ENCODE data around the gene UBE2E3.
"Not testable (repeated sequence)": the region's sequence is repeated elsewhere in the genome, so short reads cannot be mapped to it uniquely, and the experiment has no call there.

Gene UBE2E3

DNA sequence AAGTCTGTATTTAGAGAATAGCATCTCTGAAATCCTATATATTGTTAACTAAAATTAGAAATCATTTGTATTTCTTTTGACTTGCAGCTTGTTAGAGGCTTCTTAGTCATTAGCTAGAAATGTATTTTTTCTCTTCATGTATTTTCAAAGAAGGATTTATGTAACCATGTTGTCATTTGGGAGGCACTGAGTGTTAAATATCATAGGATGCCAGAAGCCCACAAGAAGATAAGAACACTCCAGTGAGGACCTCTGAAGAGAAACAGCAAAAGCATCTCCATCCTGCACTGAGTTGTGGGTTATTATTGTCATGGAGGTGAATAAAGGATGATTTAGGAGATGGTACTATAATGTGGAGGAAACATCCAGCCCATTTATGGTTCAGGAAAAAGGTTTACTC, 93.5 kb downstream of the UBE2E3 start:
- DNase-seq (ENCODE audit: low read depth, low spot score): no peak

DNA sequence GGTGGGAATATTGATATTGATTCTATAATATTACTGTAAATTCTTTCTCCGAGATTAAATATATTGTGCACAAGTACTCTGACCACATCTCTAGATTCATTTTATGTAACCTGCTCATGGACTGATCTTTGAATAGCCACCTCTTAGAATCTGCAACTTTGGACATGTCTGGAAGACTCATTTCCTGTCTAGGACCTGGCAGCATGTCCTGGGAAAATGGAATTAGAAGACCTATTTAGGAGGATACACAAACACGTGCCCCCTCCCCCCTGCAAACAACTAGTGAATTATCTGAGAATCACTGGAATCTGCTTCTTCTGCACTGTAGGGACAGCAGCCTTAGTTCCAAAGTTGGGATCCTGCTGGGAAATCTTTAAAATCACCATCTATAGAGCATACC, 94.1 kb downstream of the UBE2E3 start:
- no peak for DNase-seq (ENCODE audit: low read depth, low spot score)

DNA sequence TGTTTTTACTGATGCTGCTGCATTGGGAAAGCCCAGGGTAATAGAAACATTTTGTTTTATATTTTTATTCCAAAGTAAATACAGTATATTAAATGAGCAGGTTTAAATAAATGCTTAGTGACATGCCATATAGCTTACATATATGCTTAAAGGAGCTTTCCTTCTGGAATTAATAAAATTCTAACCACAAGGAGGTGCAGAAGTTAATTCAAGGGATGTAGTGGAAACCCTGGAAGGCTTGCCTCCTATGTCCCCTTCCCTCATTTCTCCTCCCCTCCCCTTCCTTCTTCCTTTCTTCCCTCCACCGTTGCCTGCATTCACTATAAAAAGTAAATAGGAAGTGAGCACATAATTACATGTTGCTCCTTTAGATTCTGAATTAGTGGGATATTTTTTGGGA, 96.3 kb downstream of the UBE2E3 start:
- DNase-seq (ENCODE audit: low read depth, low spot score): no peak

DNA sequence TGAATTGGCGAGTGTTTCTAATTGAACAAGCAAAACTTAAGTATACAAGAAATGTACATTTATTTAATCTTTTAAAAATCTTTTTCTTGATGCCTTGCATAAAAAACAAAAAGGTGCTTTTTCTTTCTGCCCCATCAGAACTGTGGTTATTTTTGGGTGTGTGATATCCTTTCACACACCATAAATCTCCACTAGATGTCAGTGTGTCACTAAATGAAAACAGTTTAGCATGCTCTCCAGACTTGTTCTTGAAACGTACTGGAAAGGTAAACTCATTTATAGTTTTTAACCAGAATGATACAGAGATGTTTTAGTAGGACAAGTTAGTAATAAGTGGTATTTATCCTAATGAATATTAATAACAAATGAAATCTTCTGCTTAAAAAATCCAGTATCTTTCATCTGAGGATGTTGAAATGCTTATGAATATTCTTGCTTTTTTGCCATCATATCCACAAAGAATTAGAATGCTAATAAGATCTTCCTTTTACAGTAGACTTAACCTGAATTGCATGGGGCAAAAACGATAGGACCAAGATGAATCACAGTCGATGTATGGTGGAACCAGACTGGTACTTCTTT, 96.8 kb downstream of the UBE2E3 start:
- no peak for DNase-seq (ENCODE audit: low read depth, low spot score)

DNA sequence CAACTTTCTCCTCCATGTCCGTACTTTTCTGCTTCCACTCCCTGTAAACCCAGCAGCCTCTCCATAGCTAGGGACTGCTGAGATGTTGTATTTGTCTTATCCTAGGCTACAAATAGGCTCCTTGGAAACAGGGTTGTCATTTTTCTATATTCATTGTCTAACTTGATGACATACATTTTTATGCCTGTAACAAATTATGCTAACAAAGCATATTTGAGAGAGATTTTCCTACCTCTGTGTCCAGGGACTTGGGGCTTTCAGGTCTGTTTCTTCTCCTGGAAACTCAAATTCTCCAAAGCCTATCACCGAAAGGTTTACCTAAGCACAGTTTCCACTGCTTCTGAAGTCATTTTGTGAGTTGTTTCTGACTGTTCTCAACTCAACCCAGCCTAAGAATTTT, 102.7 kb downstream of the UBE2E3 start:
- no peak for DNase-seq (ENCODE audit: low read depth, low spot score)

DNA sequence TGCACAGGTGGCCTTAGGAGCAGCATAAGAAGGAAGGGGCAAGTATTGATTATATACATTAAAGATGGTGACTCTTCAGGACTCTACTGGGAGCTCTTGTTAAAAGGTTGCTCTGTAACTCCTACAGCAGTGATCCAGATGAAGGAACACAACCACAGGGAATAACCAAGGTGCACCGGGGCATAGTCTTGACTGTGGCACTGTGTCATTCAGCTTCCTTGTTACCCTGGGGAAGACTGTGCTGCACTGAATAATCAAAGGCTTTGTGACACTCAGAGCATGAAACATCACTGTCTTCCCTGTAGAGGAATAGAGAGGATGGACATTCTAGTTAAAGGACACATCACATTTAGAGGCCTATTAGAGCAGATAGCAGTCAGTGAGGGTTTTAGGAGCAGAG, 105.3 kb downstream of the UBE2E3 start:
- no peak for DNase-seq (ENCODE audit: low read depth, low spot score)

DNA sequence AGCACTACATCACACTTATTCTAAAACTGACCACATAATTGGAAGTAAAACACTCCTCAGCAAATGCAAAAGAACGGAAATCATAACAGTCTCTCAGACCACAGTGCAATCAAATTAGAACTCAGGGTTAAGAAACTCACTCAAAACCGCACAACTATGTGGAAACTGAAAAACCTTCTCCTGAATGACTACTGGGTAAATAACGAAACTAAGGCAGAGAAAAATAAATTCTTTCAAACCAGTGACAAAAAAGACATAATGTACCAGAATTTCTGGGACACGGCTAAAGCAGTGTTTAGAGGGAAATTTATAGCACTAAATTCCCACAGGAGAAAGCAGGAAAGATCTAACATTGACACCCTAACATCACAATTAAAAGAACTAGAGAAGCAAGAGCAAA, 111.5 kb downstream of the UBE2E3 start:
- DNase-seq (ENCODE audit: low read depth, low spot score): not testable (repeated sequence)

DNA sequence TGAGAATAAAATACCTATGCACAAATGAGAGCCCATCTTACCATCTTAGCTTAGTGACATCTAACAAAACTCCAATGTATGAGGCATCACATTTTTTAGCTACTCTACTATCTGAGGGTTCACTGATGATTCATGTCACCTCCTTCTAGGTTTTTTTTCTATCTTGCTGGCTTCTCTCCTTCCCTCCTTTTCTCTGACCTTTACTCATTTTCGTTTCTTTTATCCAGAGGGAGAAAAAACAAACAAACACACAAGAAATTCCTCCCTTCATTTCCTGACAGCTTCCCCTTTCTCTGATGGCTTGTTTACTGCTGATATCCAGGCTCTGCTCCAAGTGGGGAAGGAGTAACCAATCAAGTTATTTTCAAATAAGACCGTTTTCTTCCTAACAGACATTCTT, 115.1 kb downstream of the UBE2E3 start:
- DNase-seq (ENCODE audit: low read depth, low spot score): no peak

DNA sequence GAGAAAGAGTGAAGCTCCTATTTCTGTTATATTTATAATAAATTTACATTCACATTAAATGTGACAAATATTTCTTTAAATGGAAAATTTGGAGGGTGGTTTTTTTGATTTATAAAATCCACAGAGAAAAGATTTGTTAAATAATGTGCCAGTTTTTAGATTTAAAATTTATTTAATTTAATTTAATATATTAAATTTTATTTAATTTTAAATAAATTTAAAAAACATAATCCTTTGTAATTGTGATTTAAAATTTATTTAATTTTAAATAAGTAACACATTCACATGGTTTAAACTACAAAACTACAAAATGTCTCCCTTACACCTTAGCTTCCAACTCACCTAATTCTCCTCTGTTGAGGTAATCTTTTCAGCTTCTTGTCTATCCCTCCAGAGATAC, 123.3 kb downstream of the UBE2E3 start:
- no peak for DNase-seq (ENCODE audit: low read depth, low spot score)

DNA sequence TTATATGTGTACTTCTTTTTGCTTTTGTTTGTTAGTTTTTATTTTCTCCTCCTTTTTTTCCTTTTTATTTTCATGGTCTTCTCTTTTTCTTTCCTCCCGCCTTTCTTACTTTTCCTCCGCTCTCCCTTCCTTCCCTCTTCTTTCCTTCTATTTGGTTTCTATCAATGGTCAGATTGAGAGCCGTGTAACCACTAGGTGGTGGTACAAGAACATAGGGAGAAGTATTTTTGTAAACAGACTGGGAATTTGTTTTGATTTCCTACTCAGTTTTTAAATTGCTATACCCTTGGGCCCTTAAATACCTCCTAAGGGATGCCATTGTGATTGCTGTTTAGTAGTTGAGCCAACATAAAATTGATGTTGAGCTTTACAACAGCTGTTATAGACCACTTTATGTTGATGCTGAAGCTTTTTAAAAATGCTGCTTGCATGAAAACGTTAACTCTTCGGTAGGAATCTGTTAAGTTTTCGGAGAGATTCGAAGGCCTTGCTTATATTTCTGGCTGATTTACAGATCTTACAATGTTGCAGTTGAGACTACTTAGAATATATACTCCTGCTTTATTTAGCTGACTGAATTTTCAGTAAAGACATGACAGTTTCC, 124.2 kb downstream of the UBE2E3 start:
- DNase-seq (ENCODE audit: low read depth, low spot score): no peak

DNA sequence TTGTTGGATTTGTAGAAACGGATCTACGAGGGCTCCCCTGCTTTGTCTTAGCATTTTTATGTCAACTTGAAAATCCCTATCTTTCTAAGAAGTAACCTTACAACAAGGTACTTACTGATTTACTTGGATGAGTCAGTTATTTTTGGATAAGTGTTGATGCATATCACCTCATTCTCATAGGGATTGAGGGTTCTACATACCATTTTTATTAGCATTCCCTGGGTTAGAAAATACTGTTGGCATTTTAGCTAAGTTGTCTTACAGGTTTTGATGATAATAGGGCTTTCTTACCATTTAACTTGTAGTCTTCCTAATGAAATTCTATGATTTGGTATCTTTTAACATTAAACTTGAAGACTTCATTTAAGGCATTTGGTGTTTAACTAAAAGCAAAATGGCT, 125.2 kb downstream of the UBE2E3 start:
- DNase-seq (ENCODE audit: low read depth, low spot score): no peak

DNA sequence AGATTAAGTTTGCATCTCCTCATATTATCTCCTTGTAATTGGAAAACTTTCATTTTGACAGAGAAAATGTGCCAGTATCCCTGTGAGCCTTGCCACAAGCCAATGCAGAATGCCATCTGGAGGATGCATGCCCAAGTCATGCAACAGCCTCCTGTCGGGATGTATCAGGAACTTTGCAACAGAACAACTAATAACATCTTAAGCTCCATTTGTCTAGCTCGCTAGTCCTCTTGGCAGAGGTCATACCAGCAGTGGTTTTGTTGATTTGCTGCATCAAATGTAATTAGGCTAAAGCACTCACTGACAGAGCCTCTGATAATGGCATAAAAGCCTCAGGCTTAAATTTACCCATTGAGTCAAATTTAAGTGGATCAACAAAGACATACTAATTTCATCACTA, 125.8 kb downstream of the UBE2E3 start:
- no peak for DNase-seq (ENCODE audit: low read depth, low spot score)

DNA sequence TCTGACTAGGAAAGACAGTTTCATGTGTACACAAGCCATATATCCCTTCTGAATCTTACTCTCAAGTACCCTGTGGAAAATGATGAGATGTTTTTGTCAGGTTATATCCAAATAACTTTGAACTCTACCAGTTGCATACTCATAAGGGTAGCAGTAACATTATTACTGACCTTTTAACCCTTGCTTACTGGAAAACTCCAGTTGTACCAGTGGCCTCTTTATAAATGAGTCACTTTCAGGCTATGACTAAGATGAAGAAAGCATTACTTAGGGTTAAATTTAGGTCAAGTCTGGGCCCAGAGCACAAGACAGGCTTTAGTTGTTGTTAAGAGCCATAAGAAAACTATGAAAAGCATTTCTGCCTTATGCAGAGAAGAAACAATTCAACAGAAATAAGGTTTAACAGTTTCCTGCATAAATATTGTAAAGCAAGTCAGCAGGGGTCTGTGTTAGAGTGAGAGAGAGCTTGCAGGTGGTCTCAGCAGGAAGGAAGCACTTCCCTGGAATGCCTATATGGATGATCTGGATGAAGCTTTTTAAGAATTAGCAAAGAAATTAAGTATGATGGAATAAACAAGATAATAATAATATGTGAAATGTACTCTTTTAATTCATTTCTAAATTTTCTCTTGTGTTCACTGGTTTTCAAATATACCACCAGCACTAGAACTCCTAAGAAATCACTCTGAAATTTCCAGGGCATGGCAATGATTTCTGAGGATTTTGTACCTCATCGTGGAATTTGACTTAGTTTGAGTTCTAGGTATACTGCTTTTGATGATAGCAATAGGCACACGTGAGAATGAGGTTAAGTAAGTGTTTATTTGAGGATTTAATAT, 126.6 kb downstream of the UBE2E3 start:
- DNase-seq (ENCODE audit: low read depth, low spot score): no peak

DNA sequence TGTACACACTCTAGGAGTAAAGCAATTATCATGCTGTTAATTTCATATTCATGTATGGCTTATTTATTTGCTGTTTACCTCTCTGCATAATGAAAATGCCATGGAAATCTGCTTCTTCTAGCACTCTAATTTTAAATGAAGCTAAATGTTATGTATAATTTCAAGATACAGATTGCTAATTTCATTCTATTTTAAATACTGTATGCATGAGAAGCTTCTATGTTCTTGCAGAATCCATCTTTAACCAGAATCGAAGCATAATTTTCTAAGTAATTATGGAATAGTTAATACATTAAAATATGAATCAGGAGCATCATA, 127.2 kb downstream of the UBE2E3 start:
- DNase-seq (ENCODE audit: low read depth, low spot score): no peak

DNA sequence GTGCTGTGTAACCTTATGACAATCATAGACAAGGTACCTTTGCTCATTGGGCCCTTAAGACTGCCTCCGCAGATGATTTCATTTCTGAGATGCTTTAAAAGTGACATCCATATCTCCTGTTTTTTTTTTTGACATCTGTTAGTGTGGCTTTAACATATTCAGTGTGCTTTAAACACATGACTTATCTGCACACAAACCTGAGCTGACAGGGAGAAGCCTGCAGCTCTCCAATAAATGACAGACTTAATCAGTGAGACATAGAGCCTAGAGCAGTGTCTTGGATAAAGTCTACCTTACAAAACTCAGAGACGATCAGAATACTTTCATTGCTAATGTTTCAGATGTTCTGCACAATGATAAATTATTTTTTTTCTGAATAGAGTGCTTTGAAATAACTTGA, 130.7 kb downstream of the UBE2E3 start:
- DNase-seq (ENCODE audit: low read depth, low spot score): no peak

DNA sequence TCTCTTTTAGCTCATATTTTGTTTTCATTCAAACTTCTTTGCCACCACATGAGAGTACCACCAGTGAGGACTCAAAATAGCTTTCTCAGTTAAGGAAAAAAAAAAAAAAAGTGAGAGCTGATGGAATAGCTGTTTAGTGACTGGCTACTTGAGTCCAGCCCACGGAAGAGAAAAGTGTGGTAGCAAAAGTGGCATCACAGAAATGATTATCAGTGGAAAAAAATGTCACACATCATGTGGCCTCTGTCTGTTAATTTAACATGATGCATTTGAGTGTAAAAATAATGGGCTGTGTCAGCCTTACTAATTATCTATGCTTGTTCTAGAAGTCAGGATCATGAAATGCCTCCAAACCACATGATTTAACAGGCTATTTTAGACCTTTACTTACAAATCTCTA, 132.5 kb downstream of the UBE2E3 start:
- DNase-seq (ENCODE audit: low read depth, low spot score): no peak
